ENCODE measurements around the gene PLPP4.

PLPP4 gene

GRCh38 chr10:120570418-120570817 is 113.4 kb downstream of the PLPP4 start:
- TF ChIP-seq, protein P1, sequence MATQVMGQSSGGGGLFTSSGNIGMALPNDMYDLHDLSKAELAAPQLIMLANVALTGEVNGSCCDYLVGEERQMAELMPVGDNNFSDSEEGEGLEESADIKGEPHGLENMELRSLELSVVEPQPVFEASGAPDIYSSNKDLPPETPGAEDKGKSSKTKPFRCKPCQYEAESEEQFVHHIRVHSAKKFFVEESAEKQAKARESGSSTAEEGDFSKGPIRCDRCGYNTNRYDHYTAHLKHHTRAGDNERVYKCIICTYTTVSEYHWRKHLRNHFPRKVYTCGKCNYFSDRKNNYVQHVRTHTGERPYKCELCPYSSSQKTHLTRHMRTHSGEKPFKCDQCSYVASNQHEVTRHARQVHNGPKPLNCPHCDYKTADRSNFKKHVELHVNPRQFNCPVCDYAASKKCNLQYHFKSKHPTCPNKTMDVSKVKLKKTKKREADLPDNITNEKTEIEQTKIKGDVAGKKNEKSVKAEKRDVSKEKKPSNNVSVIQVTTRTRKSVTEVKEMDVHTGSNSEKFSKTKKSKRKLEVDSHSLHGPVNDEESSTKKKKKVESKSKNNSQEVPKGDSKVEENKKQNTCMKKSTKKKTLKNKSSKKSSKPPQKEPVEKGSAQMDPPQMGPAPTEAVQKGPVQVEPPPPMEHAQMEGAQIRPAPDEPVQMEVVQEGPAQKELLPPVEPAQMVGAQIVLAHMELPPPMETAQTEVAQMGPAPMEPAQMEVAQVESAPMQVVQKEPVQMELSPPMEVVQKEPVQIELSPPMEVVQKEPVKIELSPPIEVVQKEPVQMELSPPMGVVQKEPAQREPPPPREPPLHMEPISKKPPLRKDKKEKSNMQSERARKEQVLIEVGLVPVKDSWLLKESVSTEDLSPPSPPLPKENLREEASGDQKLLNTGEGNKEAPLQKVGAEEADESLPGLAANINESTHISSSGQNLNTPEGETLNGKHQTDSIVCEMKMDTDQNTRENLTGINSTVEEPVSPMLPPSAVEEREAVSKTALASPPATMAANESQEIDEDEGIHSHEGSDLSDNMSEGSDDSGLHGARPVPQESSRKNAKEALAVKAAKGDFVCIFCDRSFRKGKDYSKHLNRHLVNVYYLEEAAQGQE (IDR thresholded peaks at IDR 0.05; ENCODE audit: insufficient read depth in 1 of 2, low read depth in 2 of 2, low read length in 2 of 2), result no peak
- TF ChIP-seq POLR2AphosphoS5 (IDR thresholded peaks at IDR 0.05; ENCODE audit: low read depth, low read length) (no peak), FOXP2 (optimal IDR thresholded peaks at IDR 0.05; ENCODE audit: borderline replicate concordance, extremely low read depth, extremely low read length, insufficient read depth) (no peak)

DNA sequence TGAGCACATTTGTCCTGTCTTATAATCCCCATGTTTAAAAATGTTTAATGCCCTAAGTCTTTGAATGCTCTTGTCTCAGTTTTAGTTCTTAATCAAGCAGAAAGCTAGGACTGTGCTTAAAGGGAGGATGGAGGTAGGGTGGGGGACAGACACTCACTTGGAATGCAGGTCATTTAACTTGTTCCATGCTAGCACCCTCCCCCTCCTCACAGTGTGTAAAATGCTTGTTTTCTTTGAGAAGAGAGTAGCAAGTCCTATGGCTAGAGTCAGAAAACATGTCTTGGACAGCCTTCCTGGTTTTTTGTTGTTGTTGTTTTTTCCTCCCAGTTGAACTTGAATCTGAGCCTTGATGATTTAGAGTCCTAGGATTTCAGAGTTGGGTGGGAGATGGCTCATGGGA is 114.2 kb downstream of the PLPP4 start:
- TF ChIP-seq TAF1 (IDR thresholded peaks at IDR 0.05; ENCODE audit: borderline replicate concordance, insufficient read depth, low read length), result no peak
- no peak for TF ChIP-seq SIN3A (IDR thresholded peaks at IDR 0.05; ENCODE audit: borderline replicate concordance, insufficient read depth, low read length)
- TF ChIP-seq, protein P1 (IDR thresholded peaks at IDR 0.05; ENCODE audit: insufficient read depth in 1 of 2, low read depth in 2 of 2, low read length in 2 of 2), result no peak

DNA sequence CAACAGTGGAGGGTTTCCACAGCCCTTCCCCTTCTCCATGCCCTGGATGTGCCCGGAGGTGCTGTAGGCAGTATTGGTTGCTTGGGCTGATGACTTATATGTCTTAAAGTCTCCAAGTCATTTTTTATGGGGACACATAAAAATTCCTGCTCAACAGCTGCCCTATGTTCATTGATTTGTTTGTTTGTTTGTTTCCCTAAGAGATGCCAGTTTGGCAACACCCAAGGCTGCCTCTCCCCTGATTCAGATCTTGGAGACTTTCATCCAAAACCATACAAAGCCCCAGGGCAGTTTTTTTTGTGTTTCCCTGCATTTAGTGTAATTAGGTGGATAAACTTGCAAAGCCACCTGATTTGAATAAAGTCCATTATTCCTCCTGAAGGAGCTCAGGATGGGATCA is 115.3 kb downstream of the PLPP4 start:
- no peak for TF ChIP-seq TAF1 (IDR thresholded peaks at IDR 0.05; ENCODE audit: borderline replicate concordance, insufficient read depth, low read length)
- no peak for TF ChIP-seq POLR2AphosphoS5 (IDR thresholded peaks at IDR 0.05; ENCODE audit: low read depth, low read length)
- TF ChIP-seq SIN3A (IDR thresholded peaks at IDR 0.05; ENCODE audit: borderline replicate concordance, insufficient read depth, low read length), result no peak
- TF ChIP-seq, protein P1 (IDR thresholded peaks at IDR 0.05; ENCODE audit: insufficient read depth in 1 of 2, low read depth in 2 of 2, low read length in 2 of 2), result no peak
- no peak for TF ChIP-seq FOXP2 (optimal IDR thresholded peaks at IDR 0.05; ENCODE audit: borderline replicate concordance, extremely low read depth, extremely low read length, insufficient read depth)

- TF ChIP-seq SIN3A (IDR thresholded peaks at IDR 0.05; ENCODE audit: borderline replicate concordance, insufficient read depth, low read length) (no peak), TAF1 (IDR thresholded peaks at IDR 0.05; ENCODE audit: borderline replicate concordance, insufficient read depth, low read length) (no peak), FOXP2 (optimal IDR thresholded peaks at IDR 0.05; ENCODE audit: borderline replicate concordance, extremely low read depth, extremely low read length, insufficient read depth) (no peak), POLR2AphosphoS5 (IDR thresholded peaks at IDR 0.05; ENCODE audit: low read depth, low read length) (no peak)
- TF ChIP-seq, protein P1 (IDR thresholded peaks at IDR 0.05; ENCODE audit: insufficient read depth in 1 of 2, low read depth in 2 of 2, low read length in 2 of 2), result no peak
Measured at GRCh38 chr10:120573355-120573754, 116.3 kb downstream of the PLPP4 start.

DNA sequence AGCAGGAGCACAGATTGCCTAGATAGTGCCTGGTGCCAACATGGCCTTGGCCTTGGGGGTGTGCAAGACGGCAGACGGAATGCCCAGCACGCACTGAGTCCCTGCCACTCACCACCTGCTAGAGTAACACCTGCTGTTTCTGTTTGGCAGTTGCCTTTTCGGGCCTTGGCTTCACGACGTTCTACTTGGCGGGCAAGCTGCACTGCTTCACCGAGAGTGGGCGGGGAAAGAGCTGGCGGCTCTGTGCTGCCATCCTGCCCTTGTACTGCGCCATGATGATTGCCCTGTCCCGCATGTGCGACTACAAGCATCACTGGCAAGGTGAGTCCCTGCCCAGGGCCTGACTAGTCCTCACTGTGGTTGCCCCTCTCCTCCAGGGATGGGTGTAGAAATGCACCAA is 118.0 kb downstream of the PLPP4 start:
- TF ChIP-seq POLR2AphosphoS5 (IDR thresholded peaks at IDR 0.05; ENCODE audit: low read depth, low read length) (no peak), TAF1 (IDR thresholded peaks at IDR 0.05; ENCODE audit: borderline replicate concordance, insufficient read depth, low read length) (no peak), SIN3A (IDR thresholded peaks at IDR 0.05; ENCODE audit: borderline replicate concordance, insufficient read depth, low read length) (no peak), FOXP2 (optimal IDR thresholded peaks at IDR 0.05; ENCODE audit: borderline replicate concordance, extremely low read depth, extremely low read length, insufficient read depth) (no peak)
- TF ChIP-seq, protein P1 (IDR thresholded peaks at IDR 0.05; ENCODE audit: insufficient read depth in 1 of 2, low read depth in 2 of 2, low read length in 2 of 2), result no peak

All from PFSK-1 (cell line).